GM12872 (cell line): ENCODE data around the gene ALOXE3.

Experiments
- CTCF ChIP-seq: IDR thresholded peaks from 3 replicates; pipeline ENCODE4 v1.5.1; 2011; ENCODE audit warnings: low read depth, mild to moderate bottlenecking, low read length, moderate library complexity; ENCODE audit not compliant: insufficient read depth

Gene ALOXE3

GRCh38 chr17:8158267-8159031 is 40.1 kb upstream of the ALOXE3 start:
- peak; percentile 92 for TF ChIP-seq CTCF

- TF ChIP-seq CTCF: no peak
Observed at GRCh38 chr17:8156246-8156992, 38.1 kb upstream of the ALOXE3 start.

- no peak for TF ChIP-seq CTCF
Observed at GRCh38 chr17:8155996-8156245, 37.6 kb upstream of the ALOXE3 start.

GRCh38 chr17:8155231-8155995 is 37.1 kb upstream of the ALOXE3 start:
- TF ChIP-seq CTCF: no peak

GRCh38 chr17:8154608-8155155 is 36.4 kb upstream of the ALOXE3 start:
- TF ChIP-seq CTCF: no peak

- TF ChIP-seq CTCF: no peak
Observed at GRCh38 chr17:8153957-8154607, 35.8 kb upstream of the ALOXE3 start.
